Activated CD4-positive, alpha-beta memory T cell treated with anti-CD3 and anti-CD28 coated beads for 36 hours (primary cell): ENCODE data around the gene ABRAXAS1. TPM values are rescaled to one million over a fixed set of nuclear protein-coding genes. Genes with fewer than 3 reads are reported as not detected.

Experiments
- CTCF ChIA-PET: fragments of 350-600 bp; sonication (Branson Sonifier 250); formaldehyde crosslinking; loops from one replicate; lab custom pipeline; 2021; ENCODE audit warnings: antibody characterized with exemption, inconsistent platforms; lab: Charles Lee
- POLR2A ChIA-PET: fragments of 350-600 bp; sonication (Branson Sonifier 250); formaldehyde crosslinking; loops from one replicate; lab custom pipeline; 2021; ENCODE audit warnings: antibody characterized with exemption; lab: Charles Lee
- DNase-seq: peaks from one replicate; pipeline ENCODE4 v3.0.0-alpha.2; 2020
- H3K27ac Mint-ChIP-seq: one replicate; pipeline ENCODE4 v1.8.0; 2021; ENCODE audit warnings: mixed read lengths
- H3K27me3 Mint-ChIP-seq: one replicate; pipeline ENCODE4 v1.8.0; 2021; ENCODE audit warnings: mixed read lengths
- H3K36me3 Mint-ChIP-seq: one replicate; pipeline ENCODE4 v1.8.0; 2021; ENCODE audit warnings: mixed read lengths
- H3K4me1 Mint-ChIP-seq: one replicate; pipeline ENCODE4 v1.8.0; 2021; ENCODE audit warnings: low read depth, mixed read lengths
- H3K4me3 Mint-ChIP-seq: one replicate; pipeline ENCODE4 v1.8.0; 2021; ENCODE audit warnings: mild to moderate bottlenecking, mixed read lengths
- H3K9me3 Mint-ChIP-seq: one replicate; pipeline ENCODE4 v1.8.0; 2021; ENCODE audit warnings: mixed read lengths
- intact Hi-C: fragments of 100-400 bp; cut with micrococcal nuclease; formaldehyde crosslinking; loops from one replicate; pipeline ENCODE4 v1.15.1; 2023
- total RNA-seq, 2 experiments: library from RNA; stranded (reverse); gene quantifications; one replicate each; pipeline ENCODE4 v1.2.3, GENCODE V29; 2021

Gene ABRAXAS1
- total RNA-seq, 2 experiments from 2014 or later = 17.5 to 18.0 TPM

DNA sequence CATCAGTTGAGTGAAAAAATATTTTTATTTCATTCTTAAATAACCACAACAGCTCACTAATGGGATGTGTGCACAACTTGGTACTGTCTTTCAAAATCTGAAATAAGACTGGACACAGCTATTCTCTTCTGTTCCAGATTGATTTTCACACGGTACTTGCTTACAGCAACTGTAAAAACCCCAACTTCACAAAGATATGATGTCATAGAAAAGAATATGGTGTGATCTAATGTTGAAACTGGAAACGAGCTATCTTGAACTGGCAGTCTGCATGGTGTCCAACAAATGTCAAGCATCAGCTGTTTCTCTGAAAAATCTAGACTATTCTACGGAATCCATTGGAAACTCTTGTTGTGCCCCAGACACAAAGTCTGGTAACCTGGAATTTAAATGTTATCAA, 44.0 kb downstream of the ABRAXAS1 start:
- Mint-ChIP-seq H3K27ac (no peak overlapping the region), H3K36me3 (peaks cover 22% of the 10 kb centered on the region), H3K4me3 (no peak overlapping the region), H3K27me3 (no peaks in the 10 kb centered on the region), H3K4me1 (no peaks in the 10 kb centered on the region), H3K9me3 (no peaks in the 10 kb centered on the region)
- intact Hi-C loops = no loop called here
- POLR2A ChIA-PET = no interaction called here
- no peak for DNase-seq
- CTCF ChIA-PET = interaction anchor here (1.3 kb wide), 1 partner anchor 132 kb away, joined by 3 read pairs; no protein-coding TSS in a partner anchor

GRCh38 chr4:83440148-83440814, 44.6 kb downstream of the ABRAXAS1 start:
- Mint-ChIP-seq H3K4me3 (no peak overlapping the region), H3K36me3 (peaks cover 22% of the 10 kb centered on the region), H3K27ac (no peak overlapping the region), H3K9me3 (no peaks in the 10 kb centered on the region), H3K27me3 (no peaks in the 10 kb centered on the region), H3K4me1 (no peaks in the 10 kb centered on the region)
- no peak for DNase-seq
- intact Hi-C loops = no loop called here
- POLR2A ChIA-PET = no interaction called here
- CTCF ChIA-PET = interaction anchor here (1.3 kb wide), 1 partner anchor 131 kb away, joined by 3 read pairs; no protein-coding TSS in a partner anchor

DNA sequence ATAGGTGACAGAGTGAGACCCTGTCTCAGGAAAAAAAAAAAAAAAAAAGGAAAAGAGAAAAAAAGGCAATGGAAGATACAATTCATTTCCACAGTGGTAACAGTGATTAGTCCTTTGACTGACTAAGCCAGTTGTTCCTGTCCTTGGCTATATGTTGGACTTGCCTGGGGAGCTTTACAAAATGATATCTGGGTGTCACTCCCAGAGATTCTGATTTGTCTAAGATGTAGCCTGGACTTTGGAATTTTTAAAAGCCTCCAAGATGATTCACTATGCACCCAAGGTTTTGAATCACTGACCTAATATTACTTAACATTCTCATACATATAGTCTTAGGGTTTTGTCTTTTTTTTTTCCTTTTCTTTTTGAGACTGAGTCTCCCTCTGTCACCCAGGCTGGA, 46.2 kb downstream of the ABRAXAS1 start:
- CTCF ChIA-PET = no interaction called here
- Mint-ChIP-seq H3K27ac (no peak overlapping the region), H3K4me3 (no peak overlapping the region), H3K9me3 (no peaks in the 10 kb centered on the region), H3K4me1 (no peaks in the 10 kb centered on the region), H3K36me3 (peaks cover 15% of the 10 kb centered on the region), H3K27me3 (no peaks in the 10 kb centered on the region)
- POLR2A ChIA-PET = no interaction called here
- intact Hi-C loops = no loop called here
- no peak for DNase-seq

- intact Hi-C loops = no loop called here
Observed at GRCh38 chr4:83436680-83437079, 48.2 kb downstream of the ABRAXAS1 start.

GRCh38 chr4:83431200-83431599, 53.7 kb downstream of the ABRAXAS1 start:
- H3K27ac Mint-ChIP-seq = no peak overlapping the region
- no peaks in the 10 kb centered on the region for H3K9me3 Mint-ChIP-seq
- H3K27me3 Mint-ChIP-seq = no peaks in the 10 kb centered on the region
- ChIA-PET POLR2A (no interaction called here), CTCF (no interaction called here)
- no peak for DNase-seq
- no peak overlapping the region for H3K4me3 Mint-ChIP-seq
- H3K4me1 Mint-ChIP-seq = no peaks in the 10 kb centered on the region
- intact Hi-C loops = no loop called here
- H3K36me3 Mint-ChIP-seq = peaks cover 10% of the 10 kb centered on the region

More at GRCh38 chr4:83436680-83437079, 48.2 kb downstream of the ABRAXAS1 start:
- DNase-seq = no peak
- Mint-ChIP-seq H3K4me1 (no peaks in the 10 kb centered on the region), H3K27me3 (no peaks in the 10 kb centered on the region), H3K9me3 (no peaks in the 10 kb centered on the region), H3K4me3 (no peak overlapping the region), H3K36me3 (peaks cover 12% of the 10 kb centered on the region), H3K27ac (no peak overlapping the region)
- ChIA-PET CTCF (no interaction called here), POLR2A (no interaction called here)

- intact Hi-C loops = no loop called here
- peaks cover 29% of the 10 kb centered on the region for H3K36me3 Mint-ChIP-seq
- no peaks in the 10 kb centered on the region for H3K27me3 Mint-ChIP-seq
- no peaks in the 10 kb centered on the region for H3K4me1 Mint-ChIP-seq
- H3K9me3 Mint-ChIP-seq = no peaks in the 10 kb centered on the region
- H3K27ac Mint-ChIP-seq = no peak overlapping the region
- ChIA-PET POLR2A (interaction anchor here (0.6 kb wide), 1 partner anchor 24 kb away, joined by 5 read pairs; no protein-coding TSS in a partner anchor), CTCF (no interaction called here)
- no peak overlapping the region for H3K4me3 Mint-ChIP-seq
- DNase-seq = no peak
Observed at GRCh38 chr4:83418211-83418610, 66.7 kb downstream of the ABRAXAS1 start.

DNA sequence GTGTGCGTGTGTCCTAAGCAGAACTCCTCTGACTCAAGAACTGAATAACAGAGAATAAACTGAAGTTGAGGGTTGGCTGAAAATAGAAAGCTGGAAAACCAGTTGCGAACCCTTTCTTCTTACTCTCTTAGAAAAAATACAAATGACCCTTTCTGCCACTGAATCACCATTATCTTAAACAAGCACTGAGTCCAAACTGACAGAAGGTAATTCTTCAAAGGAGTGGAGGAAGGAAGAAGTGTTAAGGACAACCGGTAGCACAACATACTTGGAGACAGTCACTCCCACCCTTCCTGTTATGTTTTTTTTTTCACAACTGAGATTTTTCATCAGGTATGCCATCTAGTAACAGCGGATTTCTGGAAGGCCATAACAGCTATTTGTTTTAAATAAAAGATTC, 67.3 kb downstream of the ABRAXAS1 start:
- no peak for DNase-seq
- H3K4me3 Mint-ChIP-seq = no peak overlapping the region
- ChIA-PET CTCF (no interaction called here), POLR2A (no interaction called here)
- H3K36me3 Mint-ChIP-seq = peaks cover 30% of the 10 kb centered on the region
- no peak overlapping the region for H3K27ac Mint-ChIP-seq
- no peaks in the 10 kb centered on the region for H3K4me1 Mint-ChIP-seq
- intact Hi-C loops = no loop called here
- H3K27me3 Mint-ChIP-seq = no peaks in the 10 kb centered on the region
- H3K9me3 Mint-ChIP-seq = no peaks in the 10 kb centered on the region

- CTCF ChIA-PET = interaction anchor here (1.0 kb wide), 1 partner anchor 9 kb away, joined by 3 read pairs; no protein-coding TSS in a partner anchor
- Mint-ChIP-seq H3K27me3 (no peaks in the 10 kb centered on the region), H3K4me1 (no peaks in the 10 kb centered on the region), H3K27ac (no peak overlapping the region), H3K36me3 (peaks cover 32% of the 10 kb centered on the region), H3K9me3 (no peaks in the 10 kb centered on the region), H3K4me3 (no peak overlapping the region)
- intact Hi-C loops = no loop called here
- POLR2A ChIA-PET = no interaction called here
- no peak for DNase-seq
Observed at GRCh38 chr4:83413676-83414075, 71.2 kb downstream of the ABRAXAS1 start.

Other genes starting within 250 kb of the ABRAXAS1 start
- gene COQ2, start 200.3 kb downstream of the ABRAXAS1 start, total RNA-seq = 10 to 100 TPM; 15.9 to 18.7 TPM
- 10 to 100 TPM; 16.5 TPM for gene HPSE, start 150.3 kb downstream of the ABRAXAS1 start, total RNA-seq
- 10 to 100 TPM in 1 of 2 experiments, 1 to 10 TPM in 1; 9.5 to 13.3 TPM for gene HELQ, start 29.3 kb downstream of the ABRAXAS1 start, total RNA-seq
- gene MRPS18C, start 29.0 kb downstream of the ABRAXAS1 start, total RNA-seq = 10 to 100 TPM; 63.3 to 72.8 TPM
- 1 to 10 TPM; 4.2 to 7.2 TPM for gene GPAT3, start 51.0 kb upstream of the ABRAXAS1 start, total RNA-seq